Measurements from ENCODE around the gene KRT16.

KRT16 gene

DNA sequence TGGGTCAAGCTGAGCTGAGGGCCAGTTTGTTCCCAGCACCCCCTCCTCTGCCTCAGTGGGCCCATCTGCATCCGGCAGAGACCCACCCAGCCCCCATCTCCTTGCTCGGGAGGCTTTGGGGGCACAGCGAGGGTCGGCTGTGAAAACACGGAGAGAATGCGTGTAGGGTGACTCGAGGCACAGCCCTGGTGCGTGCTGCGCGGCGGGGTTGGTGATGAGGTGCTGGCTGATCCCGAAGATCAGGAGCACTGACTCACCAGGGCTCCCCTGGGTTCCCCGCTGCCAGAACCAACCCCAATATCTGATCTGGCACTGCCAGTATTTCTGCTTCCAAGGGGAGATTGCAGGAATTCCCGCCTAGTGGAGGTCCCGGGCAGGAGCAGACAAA lies 19.3 kb upstream of the KRT16 start:
- TF ChIP-seq EGR1 (IDR thresholded peaks at IDR 0.05) (no peak), CEBPB (IDR thresholded peaks at IDR 0.05) (no peak), CREB1 (IDR thresholded peaks at IDR 0.05; ENCODE audit: low read depth) (no peak), TCF12 (IDR thresholded peaks at IDR 0.05; ENCODE audit: low read depth) (no peak), TEAD4 (IDR thresholded peaks at IDR 0.05) (no peak), ZBTB7A (IDR thresholded peaks at IDR 0.05; ENCODE audit: low read depth) (no peak), TAF1 (IDR thresholded peaks at IDR 0.05; ENCODE audit: low read depth) (no peak), YY1 (IDR thresholded peaks at IDR 0.05; ENCODE audit: low read depth) (no peak)
- TF ChIP-seq, protein P1, sequence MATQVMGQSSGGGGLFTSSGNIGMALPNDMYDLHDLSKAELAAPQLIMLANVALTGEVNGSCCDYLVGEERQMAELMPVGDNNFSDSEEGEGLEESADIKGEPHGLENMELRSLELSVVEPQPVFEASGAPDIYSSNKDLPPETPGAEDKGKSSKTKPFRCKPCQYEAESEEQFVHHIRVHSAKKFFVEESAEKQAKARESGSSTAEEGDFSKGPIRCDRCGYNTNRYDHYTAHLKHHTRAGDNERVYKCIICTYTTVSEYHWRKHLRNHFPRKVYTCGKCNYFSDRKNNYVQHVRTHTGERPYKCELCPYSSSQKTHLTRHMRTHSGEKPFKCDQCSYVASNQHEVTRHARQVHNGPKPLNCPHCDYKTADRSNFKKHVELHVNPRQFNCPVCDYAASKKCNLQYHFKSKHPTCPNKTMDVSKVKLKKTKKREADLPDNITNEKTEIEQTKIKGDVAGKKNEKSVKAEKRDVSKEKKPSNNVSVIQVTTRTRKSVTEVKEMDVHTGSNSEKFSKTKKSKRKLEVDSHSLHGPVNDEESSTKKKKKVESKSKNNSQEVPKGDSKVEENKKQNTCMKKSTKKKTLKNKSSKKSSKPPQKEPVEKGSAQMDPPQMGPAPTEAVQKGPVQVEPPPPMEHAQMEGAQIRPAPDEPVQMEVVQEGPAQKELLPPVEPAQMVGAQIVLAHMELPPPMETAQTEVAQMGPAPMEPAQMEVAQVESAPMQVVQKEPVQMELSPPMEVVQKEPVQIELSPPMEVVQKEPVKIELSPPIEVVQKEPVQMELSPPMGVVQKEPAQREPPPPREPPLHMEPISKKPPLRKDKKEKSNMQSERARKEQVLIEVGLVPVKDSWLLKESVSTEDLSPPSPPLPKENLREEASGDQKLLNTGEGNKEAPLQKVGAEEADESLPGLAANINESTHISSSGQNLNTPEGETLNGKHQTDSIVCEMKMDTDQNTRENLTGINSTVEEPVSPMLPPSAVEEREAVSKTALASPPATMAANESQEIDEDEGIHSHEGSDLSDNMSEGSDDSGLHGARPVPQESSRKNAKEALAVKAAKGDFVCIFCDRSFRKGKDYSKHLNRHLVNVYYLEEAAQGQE (IDR thresholded peaks at IDR 0.05; ENCODE audit: low read depth), result no peak
- TF ChIP-seq, protein P2, sequence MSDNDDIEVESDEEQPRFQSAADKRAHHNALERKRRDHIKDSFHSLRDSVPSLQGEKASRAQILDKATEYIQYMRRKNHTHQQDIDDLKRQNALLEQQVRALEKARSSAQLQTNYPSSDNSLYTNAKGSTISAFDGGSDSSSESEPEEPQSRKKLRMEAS (IDR thresholded peaks at IDR 0.05), result no peak
- TF ChIP-seq, protein P3, sequence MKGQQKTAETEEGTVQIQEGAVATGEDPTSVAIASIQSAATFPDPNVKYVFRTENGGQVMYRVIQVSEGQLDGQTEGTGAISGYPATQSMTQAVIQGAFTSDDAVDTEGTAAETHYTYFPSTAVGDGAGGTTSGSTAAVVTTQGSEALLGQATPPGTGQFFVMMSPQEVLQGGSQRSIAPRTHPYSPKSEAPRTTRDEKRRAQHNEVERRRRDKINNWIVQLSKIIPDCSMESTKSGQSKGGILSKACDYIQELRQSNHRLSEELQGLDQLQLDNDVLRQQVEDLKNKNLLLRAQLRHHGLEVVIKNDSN (IDR thresholded peaks at IDR 0.05), result no peak

DNA sequence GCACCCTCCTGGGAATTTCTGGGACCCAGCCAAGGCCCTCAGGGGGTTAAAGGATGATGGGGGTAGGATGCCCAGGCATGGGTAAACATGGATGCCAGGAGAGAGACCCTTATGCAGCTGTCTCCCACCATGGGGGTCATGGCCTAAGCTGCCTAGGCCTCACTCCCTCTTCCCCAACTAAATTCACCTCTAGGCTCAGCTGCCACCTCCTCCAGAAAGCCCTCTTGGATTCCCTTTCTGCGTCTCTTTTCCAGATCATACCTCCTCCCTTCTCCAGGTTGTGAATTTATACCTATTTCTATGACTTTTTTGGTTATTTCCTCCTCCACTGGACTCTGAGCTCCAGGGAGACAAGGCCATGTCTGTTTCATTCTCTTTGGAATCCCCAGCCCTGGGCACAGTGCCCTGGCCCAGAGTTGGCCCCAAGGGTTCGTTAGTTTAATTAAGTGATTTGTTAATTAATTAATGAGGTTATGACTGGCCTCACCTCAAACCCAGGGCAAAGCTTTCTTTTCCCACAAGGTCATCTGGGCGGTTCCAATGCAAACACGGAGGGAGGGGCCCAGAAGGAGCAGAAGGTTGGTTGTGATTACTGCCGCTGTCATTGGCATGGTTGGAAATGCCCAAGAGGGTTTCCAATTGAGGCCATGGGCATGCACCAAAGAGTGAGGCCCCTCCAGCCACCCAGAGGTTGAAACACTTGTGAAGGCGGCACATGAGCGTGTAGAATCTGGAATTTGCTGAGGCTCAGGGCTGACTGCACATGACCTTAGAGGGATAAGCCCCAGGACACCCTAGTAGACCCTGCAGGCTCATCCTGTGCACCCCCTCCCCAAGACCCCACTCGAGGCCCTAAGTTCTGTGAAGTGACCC lies 18.7 kb upstream of the KRT16 start:
- TF ChIP-seq, protein P2 (IDR thresholded peaks at IDR 0.05), result no peak
- TF ChIP-seq ZBTB7A (IDR thresholded peaks at IDR 0.05; ENCODE audit: low read depth) (no peak), YY1 (IDR thresholded peaks at IDR 0.05; ENCODE audit: low read depth) (no peak), EGR1 (IDR thresholded peaks at IDR 0.05) (no peak), TEAD4 (IDR thresholded peaks at IDR 0.05) (no peak), RAD21 (IDR thresholded peaks at IDR 0.05; ENCODE audit: low read depth) (no peak)
- TF ChIP-seq, protein P3 (IDR thresholded peaks at IDR 0.05), result no peak

DNA sequence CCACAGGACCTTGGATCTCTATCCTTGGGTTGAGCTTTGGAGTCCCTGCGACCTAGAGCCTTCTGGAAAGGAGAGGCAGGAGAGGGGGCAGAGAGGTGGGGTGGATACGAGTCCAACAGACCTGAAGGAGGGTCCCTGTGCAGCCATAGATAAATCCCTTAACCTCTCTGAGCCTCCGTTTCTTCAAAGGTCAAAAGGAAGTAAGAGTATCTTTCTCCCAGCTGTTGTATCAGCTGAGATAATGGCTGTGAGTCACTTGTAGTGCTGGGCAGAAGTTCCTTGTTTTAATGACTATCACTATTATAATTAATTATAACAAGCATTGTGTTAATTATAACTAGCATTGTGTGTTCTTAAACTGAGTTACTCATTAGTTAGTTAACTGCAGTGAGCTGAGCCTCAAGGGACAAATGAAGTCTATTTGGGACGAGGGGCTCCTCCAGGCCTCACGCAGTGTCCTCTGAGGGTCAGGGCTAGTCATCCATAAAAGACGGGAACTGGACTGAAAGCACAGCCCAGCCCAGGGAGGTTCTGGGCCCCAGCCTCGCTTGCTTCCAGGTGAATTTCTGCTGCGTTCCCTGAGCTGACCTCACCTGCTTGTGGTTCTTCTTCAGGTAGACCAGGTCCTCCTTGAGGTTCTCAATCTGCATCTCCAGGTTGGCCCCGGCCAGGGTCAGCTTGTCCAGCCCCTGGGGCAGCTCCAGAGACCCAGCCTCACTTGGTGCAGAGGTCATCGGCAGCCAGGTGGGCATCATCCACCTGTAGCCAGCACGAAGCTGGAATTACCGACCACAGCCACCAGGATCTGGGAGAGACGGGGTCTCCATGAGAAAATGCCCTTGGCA lies 17.5 kb upstream of the KRT16 start:
- TF ChIP-seq RAD21 (IDR thresholded peaks at IDR 0.05; ENCODE audit: low read depth) (no peak), NFIC (IDR thresholded peaks at IDR 0.05) (no peak), ZBTB7A (IDR thresholded peaks at IDR 0.05; ENCODE audit: low read depth) (no peak), EGR1 (IDR thresholded peaks at IDR 0.05) (no peak), FOXM1 (IDR thresholded peaks at IDR 0.05; ENCODE audit: borderline replicate concordance, low read depth) (no peak), TAF1 (IDR thresholded peaks at IDR 0.05; ENCODE audit: low read depth) (no peak), YY1 (IDR thresholded peaks at IDR 0.05; ENCODE audit: low read depth) (no peak), TCF12 (IDR thresholded peaks at IDR 0.05; ENCODE audit: low read depth) (no peak), TEAD4 (IDR thresholded peaks at IDR 0.05) (no peak)
- TF ChIP-seq, protein P3 (IDR thresholded peaks at IDR 0.05), result no peak
- TF ChIP-seq, protein P1 (IDR thresholded peaks at IDR 0.05; ENCODE audit: low read depth), result no peak

DNA sequence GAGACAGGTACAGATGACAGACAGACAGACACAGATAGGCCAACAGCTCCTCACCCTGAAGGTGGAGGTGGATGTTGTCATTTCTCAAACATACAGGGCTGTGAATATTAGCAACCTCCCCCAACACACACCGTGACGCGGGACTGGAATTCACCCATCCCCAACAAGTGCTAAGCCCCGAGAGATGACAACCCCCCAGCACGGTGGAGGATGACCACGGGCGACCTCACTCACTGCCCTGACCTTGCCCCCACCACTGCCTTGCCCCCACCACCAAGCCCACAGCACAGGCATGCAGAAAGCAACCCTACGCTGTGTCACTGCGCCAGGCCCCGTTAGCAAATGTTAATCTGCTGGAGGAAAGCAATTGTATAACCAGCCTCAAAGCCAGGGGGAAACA lies 16.7 kb upstream of the KRT16 start:
- TF ChIP-seq, protein P2 (IDR thresholded peaks at IDR 0.05), result no peak
- no peak for TF ChIP-seq EP300 (IDR thresholded peaks at IDR 0.05; ENCODE audit: borderline replicate concordance)
